Activated CD4-positive, alpha-beta T cell treated with anti-CD3 and anti-CD28 coated beads, Interleukin-2, amount 10 ng/mL, durations not matched to agents 7 days and 5 days (primary cell): Measurements from ENCODE around the gene EZH2. TPM values are rescaled to one million over a fixed set of nuclear protein-coding genes. Genes with fewer than 3 reads are reported as not detected.

Experiments used
- CTCF ChIA-PET: fragments of 350-600 bp; sonication (Branson Sonifier 250); formaldehyde crosslinking; loops from one replicate; lab custom pipeline; 2021; ENCODE audit warnings: antibody characterized with exemption; lab: Charles Lee
- POLR2A ChIA-PET: fragments of 350-600 bp; sonication (Branson Sonifier 250); formaldehyde crosslinking; loops from one replicate; lab custom pipeline; 2021; ENCODE audit warnings: antibody characterized with exemption; lab: Charles Lee
- DNase-seq: peaks from one replicate; pipeline ENCODE4 v3.0.0-alpha.2; 2020
- H3K27ac Mint-ChIP-seq: one replicate; pipeline ENCODE4 v1.8.0; 2021; ENCODE audit warnings: mild to moderate bottlenecking, moderate library complexity, mixed read lengths
- H3K27me3 Mint-ChIP-seq: one replicate; pipeline ENCODE4 v1.8.0; 2021; ENCODE audit warnings: mixed read lengths
- H3K36me3 Mint-ChIP-seq: one replicate; pipeline ENCODE4 v1.8.0; 2021; ENCODE audit warnings: low read depth, mixed read lengths
- H3K4me1 Mint-ChIP-seq: one replicate; pipeline ENCODE4 v1.8.0; 2021; ENCODE audit warnings: mixed read lengths
- H3K4me3 Mint-ChIP-seq: one replicate; pipeline ENCODE4 v1.8.0; 2021; ENCODE audit warnings: mild to moderate bottlenecking, moderate library complexity, mixed read lengths
- H3K9me3 Mint-ChIP-seq: one replicate; pipeline ENCODE4 v1.8.0; 2021; ENCODE audit warnings: mixed read lengths
- total RNA-seq, 2 experiments: library from RNA; stranded (reverse); gene quantifications; one replicate each; pipeline ENCODE4 v1.2.3, GENCODE V29; 2021

Gene EZH2
- total RNA-seq, 2 experiments from 2014 or later = 120 to 128 TPM

GRCh38 chr7:148915211-148915610 lies 31.1 kb upstream of the EZH2 start:
- POLR2A ChIA-PET = interaction anchor here (1.5 kb wide), 1 partner anchor 26 kb away, joined by 5 read pairs; no protein-coding TSS in a partner anchor
- Mint-ChIP-seq H3K4me3 (no peak overlapping the region), H3K4me1 (peaks cover 64% of the 10 kb centered on the region), H3K36me3 (no peaks in the 10 kb centered on the region), H3K27me3 (no peaks in the 10 kb centered on the region), H3K9me3 (no peaks in the 10 kb centered on the region), H3K27ac (peak overlapping the region; percentile 93)
- no peak for DNase-seq
- CTCF ChIA-PET = interaction anchor here (1.1 to 1.3 kb wide), 3 partner anchors 16 to 69 kb away, joined by 3 to 6 read pairs (median 4); no protein-coding TSS in a partner anchor

DNA sequence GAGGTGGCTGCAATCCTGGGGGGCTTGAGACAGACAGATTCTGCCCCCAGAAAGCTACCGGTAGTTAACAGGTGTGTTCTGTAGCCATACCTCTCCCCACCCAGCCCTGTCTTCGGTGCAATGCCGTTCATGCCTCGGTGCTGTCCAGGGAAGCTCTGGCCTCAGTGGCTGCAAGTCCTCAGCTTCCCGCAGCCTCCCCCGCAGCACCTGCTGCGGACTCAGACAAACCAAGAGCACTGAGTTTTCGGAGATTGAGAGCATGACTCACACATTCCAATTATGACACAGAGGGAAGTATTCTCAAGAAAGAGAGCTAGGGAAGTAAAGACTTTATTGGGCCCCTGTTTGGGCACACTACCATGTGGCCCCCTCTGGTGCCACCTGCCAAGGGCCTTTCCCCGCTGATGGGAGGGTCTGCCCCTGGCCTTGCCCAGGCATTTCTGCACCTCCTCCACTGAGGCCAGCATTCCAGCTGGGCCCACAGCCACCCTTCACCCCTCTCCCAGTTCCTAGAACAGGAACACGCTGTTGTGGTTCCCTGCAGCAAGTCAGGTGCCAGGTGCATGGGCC lies 30.2 kb upstream of the EZH2 start:
- H3K9me3 Mint-ChIP-seq = no peaks in the 10 kb centered on the region
- no peak overlapping the region for H3K4me3 Mint-ChIP-seq
- POLR2A ChIA-PET = interaction anchor here (0.6 to 1.5 kb wide), 2 partner anchors 27 to 373 kb away, joined by 4 to 5 read pairs; no protein-coding TSS in a partner anchor
- DNase-seq = peak; percentile 28
- H3K27me3 Mint-ChIP-seq = peaks cover 3% of the 10 kb centered on the region
- H3K27ac Mint-ChIP-seq = peak overlapping the region; percentile 93
- peaks cover 64% of the 10 kb centered on the region for H3K4me1 Mint-ChIP-seq
- CTCF ChIA-PET = interaction anchor here (0.6 to 1.5 kb wide), 6 partner anchors 11 to 485 kb away, joined by 3 read pairs; no protein-coding TSS in a partner anchor
- H3K36me3 Mint-ChIP-seq = no peaks in the 10 kb centered on the region

DNA sequence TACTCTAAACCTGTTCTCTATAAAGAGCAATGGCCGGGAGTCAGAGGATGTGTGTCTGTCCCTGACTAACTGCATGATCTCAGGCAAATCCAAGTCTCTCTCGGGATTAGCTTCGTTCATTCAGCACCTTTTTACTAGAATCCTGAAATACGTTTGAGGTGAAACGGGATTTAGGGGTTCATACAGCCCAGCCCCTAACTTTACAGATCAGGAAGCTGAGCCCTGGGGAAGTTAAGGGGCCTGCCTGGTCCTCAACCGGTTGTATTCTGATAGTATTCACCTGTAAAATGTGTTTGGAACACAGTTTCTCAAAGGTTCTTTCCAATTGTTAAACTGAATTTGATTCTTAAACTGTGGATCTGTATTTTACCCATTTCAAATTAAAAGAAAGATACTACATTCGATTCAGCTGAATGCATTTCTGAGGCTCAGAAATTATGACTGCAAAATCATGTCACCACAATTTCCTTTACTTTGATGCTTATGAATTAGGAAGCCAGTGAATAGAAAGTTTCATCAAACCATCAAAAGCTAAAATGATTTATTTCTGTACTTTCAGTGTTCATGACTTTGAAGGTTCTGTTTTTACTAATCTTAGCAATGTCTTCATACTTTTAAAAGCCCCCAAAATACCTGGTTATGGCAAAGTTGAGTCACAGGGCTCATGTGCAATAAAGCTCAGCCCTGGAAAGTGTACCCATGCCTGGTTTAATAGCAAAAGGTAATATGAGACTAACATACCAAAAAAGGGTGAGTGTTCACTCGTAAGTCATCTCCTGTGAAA lies 28.9 kb upstream of the EZH2 start:
- H3K27me3 Mint-ChIP-seq = peaks cover 3% of the 10 kb centered on the region
- peak overlapping the region; percentile 93 for H3K27ac Mint-ChIP-seq
- H3K9me3 Mint-ChIP-seq = no peaks in the 10 kb centered on the region
- no peaks in the 10 kb centered on the region for H3K36me3 Mint-ChIP-seq
- peak overlapping the region; percentile 57 for H3K4me3 Mint-ChIP-seq
- ChIA-PET CTCF (interaction anchor here (0.6 to 1.5 kb wide), 5 partner anchors 10 to 362 kb away, joined by 3 to 5 read pairs (median 3); no protein-coding TSS in a partner anchor), POLR2A (interaction anchor here (1.0 kb wide), 1 partner anchor 30 kb away, joined by 5 read pairs; no protein-coding TSS in a partner anchor)
- DNase-seq = peak; percentile 56
- peaks cover 66% of the 10 kb centered on the region for H3K4me1 Mint-ChIP-seq

DNA sequence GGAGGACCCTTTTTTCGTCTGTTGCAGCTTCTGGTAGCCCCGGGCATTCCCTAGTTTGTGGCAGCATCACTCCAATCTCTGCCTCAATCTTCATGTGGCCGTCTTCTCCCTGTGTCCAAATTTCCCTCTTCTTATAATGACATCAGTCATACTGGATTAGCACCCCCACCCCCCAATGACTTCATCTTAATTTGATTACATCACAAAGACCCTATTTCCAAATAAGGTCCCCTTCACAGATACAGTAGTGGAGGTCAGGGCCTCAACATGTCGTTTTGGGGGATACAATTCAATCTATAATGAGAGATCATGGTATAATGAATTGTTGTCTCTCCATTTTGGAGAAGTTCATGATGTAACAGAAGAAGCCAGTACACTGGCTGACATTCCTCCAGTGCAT lies 28.1 kb upstream of the EZH2 start:
- Mint-ChIP-seq H3K36me3 (no peaks in the 10 kb centered on the region), H3K27me3 (peaks cover 3% of the 10 kb centered on the region), H3K4me3 (peak overlapping the region; percentile 57), H3K4me1 (peaks cover 66% of the 10 kb centered on the region), H3K27ac (peak overlapping the region; percentile 93), H3K9me3 (no peaks in the 10 kb centered on the region)
- CTCF ChIA-PET = interaction anchor here (0.7 to 1.1 kb wide), 3 partner anchors 9 to 29 kb away, joined by 3 to 5 read pairs (median 3); no protein-coding TSS in a partner anchor
- no peak for DNase-seq
- POLR2A ChIA-PET = no interaction called here

- ChIA-PET POLR2A (no interaction called here), CTCF (interaction anchor here (2.0 kb wide), 1 partner anchor 30 kb away, joined by 6 read pairs; no protein-coding TSS in a partner anchor)
- no peak overlapping the region for H3K4me3 Mint-ChIP-seq
- H3K4me1 Mint-ChIP-seq = peaks cover 64% of the 10 kb centered on the region
- peak overlapping the region; percentile 93 for H3K27ac Mint-ChIP-seq
- H3K36me3 Mint-ChIP-seq = no peaks in the 10 kb centered on the region
- no peaks in the 10 kb centered on the region for H3K9me3 Mint-ChIP-seq
- no peak for DNase-seq
- peaks cover 3% of the 10 kb centered on the region for H3K27me3 Mint-ChIP-seq
Observed at GRCh38 chr7:148911626-148912025, 27.5 kb upstream of the EZH2 start.

- ChIA-PET POLR2A (no interaction called here), CTCF (interaction anchor here (1.4 to 2.1 kb wide), 3 partner anchors 14 to 32 kb away, joined by 3 to 6 read pairs (median 6); no protein-coding TSS in a partner anchor)
- H3K27me3 Mint-ChIP-seq = peaks cover 3% of the 10 kb centered on the region
- peaks cover 48% of the 10 kb centered on the region for H3K4me1 Mint-ChIP-seq
- no peaks in the 10 kb centered on the region for H3K36me3 Mint-ChIP-seq
- no peaks in the 10 kb centered on the region for H3K9me3 Mint-ChIP-seq
- DNase-seq = no peak
- no peak overlapping the region for H3K27ac Mint-ChIP-seq
- no peak overlapping the region for H3K4me3 Mint-ChIP-seq
Observed at GRCh38 chr7:148909568-148909967, 25.5 kb upstream of the EZH2 start.

- no peaks in the 10 kb centered on the region for H3K36me3 Mint-ChIP-seq
- POLR2A ChIA-PET = no interaction called here
- H3K4me3 Mint-ChIP-seq = no peak overlapping the region
- H3K27ac Mint-ChIP-seq = no peak overlapping the region
- peaks cover 21% of the 10 kb centered on the region for H3K4me1 Mint-ChIP-seq
- no peaks in the 10 kb centered on the region for H3K9me3 Mint-ChIP-seq
- peaks cover 3% of the 10 kb centered on the region for H3K27me3 Mint-ChIP-seq
- CTCF ChIA-PET = interaction anchor here (1.5 kb wide), 1 partner anchor 35 kb away, joined by 4 read pairs; no protein-coding TSS in a partner anchor
- DNase-seq = no peak
Observed at GRCh38 chr7:148906707-148907498, 22.8 kb upstream of the EZH2 start.

DNA sequence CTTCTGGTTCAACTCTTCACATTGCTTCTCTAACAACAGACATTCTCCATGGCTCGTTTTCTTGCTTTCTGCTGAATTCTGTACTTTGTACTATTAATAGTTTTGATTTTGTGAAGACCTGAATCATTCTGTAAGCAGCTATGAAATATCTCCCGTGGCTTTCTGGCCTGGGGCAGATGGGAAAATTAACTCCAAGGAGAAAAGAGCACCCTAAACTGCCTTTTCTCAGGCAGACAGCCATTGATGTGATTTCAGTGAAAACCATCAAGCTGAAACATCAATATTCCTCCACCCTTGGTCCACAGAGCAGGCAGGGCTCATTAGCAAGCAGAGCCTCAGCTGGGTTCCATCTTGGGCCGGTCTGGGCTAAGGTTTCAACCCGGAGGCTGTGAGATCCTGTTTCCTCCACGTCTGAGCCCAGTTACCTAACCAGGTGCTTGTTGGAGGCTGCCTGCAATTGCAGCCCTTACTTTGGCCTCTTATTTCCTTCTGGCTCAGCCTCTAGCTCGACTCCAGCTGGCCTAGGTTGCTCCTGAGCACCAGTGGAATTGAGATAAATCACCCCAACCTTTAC lies 21.1 kb upstream of the EZH2 start:
- ChIA-PET POLR2A (interaction anchor here (0.5 kb wide), 1 partner anchor 78 kb away, joined by 3 read pairs; no protein-coding TSS in a partner anchor), CTCF (interaction anchor here (0.6 to 1.4 kb wide), 3 partner anchors 16 to 23 kb away, joined by 3 read pairs; no protein-coding TSS in a partner anchor)
- H3K36me3 Mint-ChIP-seq = no peaks in the 10 kb centered on the region
- no peak for DNase-seq
- no peaks in the 10 kb centered on the region for H3K9me3 Mint-ChIP-seq
- no peak overlapping the region for H3K4me3 Mint-ChIP-seq
- peaks cover 6% of the 10 kb centered on the region for H3K4me1 Mint-ChIP-seq
- H3K27ac Mint-ChIP-seq = no peak overlapping the region
- peaks cover 3% of the 10 kb centered on the region for H3K27me3 Mint-ChIP-seq

- no peaks in the 10 kb centered on the region for H3K27me3 Mint-ChIP-seq
- DNase-seq = no peak
Observed at GRCh38 chr7:148903504-148903903, 19.4 kb upstream of the EZH2 start.

DNA sequence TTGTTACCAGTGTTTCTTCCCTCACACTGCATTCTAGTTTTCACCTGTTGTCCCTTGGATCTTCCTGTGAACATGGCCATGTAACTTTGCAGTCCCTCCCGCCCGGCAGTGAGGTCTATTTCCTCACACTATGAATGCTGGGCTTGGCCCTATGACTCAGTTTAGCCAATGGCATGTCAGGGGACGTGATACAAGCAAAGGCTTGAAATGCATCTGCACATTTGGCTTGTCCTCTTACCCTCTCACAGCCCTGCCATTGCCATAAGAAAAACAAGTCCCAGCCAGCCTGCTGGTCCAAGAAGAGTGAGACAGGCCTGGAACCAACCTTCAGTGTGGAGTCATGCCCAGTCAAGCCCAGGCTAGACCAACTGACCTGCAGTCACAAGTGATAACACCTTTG lies 17.1 kb upstream of the EZH2 start:
- no peaks in the 10 kb centered on the region for H3K9me3 Mint-ChIP-seq
- no peak for DNase-seq
- H3K27me3 Mint-ChIP-seq = no peaks in the 10 kb centered on the region
- POLR2A ChIA-PET = interaction anchor here (0.6 kb wide), 1 partner anchor 782 kb away, joined by 4 read pairs; no protein-coding TSS in a partner anchor
- H3K27ac Mint-ChIP-seq = no peak overlapping the region
- CTCF ChIA-PET = interaction anchor here (0.6 to 1.1 kb wide), 2 partner anchors 8 to 14 kb away, joined by 3 read pairs; no protein-coding TSS in a partner anchor
- H3K4me3 Mint-ChIP-seq = no peak overlapping the region
- no peaks in the 10 kb centered on the region for H3K4me1 Mint-ChIP-seq
- H3K36me3 Mint-ChIP-seq = no peaks in the 10 kb centered on the region

More at GRCh38 chr7:148903504-148903903, 19.4 kb upstream of the EZH2 start:
- H3K27ac Mint-ChIP-seq = no peak overlapping the region
- ChIA-PET CTCF (interaction anchor here (0.6 to 1.1 kb wide), 6 partner anchors 9 to 168 kb away, joined by 3 read pairs; no protein-coding TSS in a partner anchor), POLR2A (no interaction called here)
- no peak overlapping the region for H3K4me3 Mint-ChIP-seq
- H3K9me3 Mint-ChIP-seq = no peaks in the 10 kb centered on the region
- no peaks in the 10 kb centered on the region for H3K4me1 Mint-ChIP-seq
- no peaks in the 10 kb centered on the region for H3K36me3 Mint-ChIP-seq

DNA sequence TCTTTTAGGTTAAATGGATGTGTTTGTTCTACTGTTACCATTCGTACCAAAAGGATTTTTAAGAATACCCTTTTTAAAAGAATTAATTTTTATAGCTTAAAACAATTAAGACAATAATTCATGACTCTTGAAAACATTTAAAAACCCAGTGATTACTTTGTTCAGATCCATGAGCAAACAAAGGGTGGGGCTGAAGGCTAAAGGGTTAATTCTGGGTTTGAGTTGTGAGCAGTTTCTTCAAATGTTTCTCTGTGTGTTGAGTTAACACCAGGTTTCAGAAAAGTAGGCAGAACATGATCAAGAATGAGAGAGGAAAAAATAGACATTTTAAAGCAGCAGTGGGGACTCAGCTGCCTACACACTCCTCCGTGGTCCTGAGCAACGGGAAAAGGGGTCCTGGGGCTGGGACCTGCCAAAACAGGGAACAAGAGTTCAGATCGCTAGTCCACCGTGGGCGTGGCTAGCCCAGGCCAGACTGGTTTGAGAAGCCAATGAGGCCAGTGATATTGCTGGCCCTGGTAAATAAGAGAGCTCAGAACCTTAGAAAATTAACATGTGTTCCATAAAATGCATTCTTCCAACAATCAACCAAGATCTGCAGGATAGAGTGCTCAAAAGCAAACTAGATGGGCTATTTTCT lies 14.9 kb upstream of the EZH2 start:
- DNase-seq = no peak
- Mint-ChIP-seq H3K4me1 (no peaks in the 10 kb centered on the region), H3K27me3 (no peaks in the 10 kb centered on the region), H3K27ac (no peak overlapping the region), H3K9me3 (no peaks in the 10 kb centered on the region), H3K4me3 (no peak overlapping the region), H3K36me3 (no peaks in the 10 kb centered on the region)
- ChIA-PET POLR2A (no interaction called here), CTCF (interaction anchor here (0.6 to 1.4 kb wide), 3 partner anchors 10 to 200 kb away, joined by 3 to 6 read pairs (median 4); partner anchors contain the start of gene CUL1)
